H54 (cell line): ENCODE measurements around the gene SAMD14.

ENCODE experiments used
- DNase-seq: peaks from one replicate; pipeline ENCODE4 v3.0.0; 2011; ENCODE audit warnings: low spot score, mixed read lengths; ENCODE audit not compliant: insufficient read length
- FAIRE-seq: peaks from 3 replicates; lab custom pipeline; 2011; peaks lifted over from hg19 to GRCh38; lab: Jason Lieb, UNC
- POLR2A ChIP-seq: IDR thresholded peaks from 2 replicates; pipeline ENCODE4 v1.6.1; 2011; ENCODE audit warnings: low read depth, mild to moderate bottlenecking, low read length

The SAMD14 gene

GRCh38 chr17:50101346-50102163 is 28.4 kb downstream of the SAMD14 start:
- DNase-seq (no peak), FAIRE-seq (no peak)
- TF ChIP-seq POLR2A = no peak

DNA sequence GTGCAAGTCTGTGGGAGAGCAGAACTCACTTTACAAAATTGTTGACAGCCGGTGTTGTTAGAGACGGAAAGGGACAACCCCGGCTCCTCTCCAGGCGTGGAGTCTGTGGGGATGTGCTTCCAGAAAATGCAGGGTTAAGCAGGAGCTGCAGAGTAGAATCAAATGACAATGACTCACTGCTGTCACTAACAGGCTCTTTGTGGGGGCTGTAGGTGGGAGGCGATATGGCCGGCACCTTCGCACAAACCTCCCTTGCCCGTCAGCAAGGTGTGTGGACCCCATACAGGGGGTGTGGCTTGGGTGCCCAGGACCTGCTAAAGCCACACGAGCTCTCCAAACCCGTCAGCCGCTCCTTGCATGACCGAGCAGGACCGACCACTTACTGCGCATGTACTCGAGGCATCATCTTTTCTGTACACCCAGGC is 29.0 kb downstream of the SAMD14 start:
- FAIRE-seq (no peak), DNase-seq (no peak)
- no peak for TF ChIP-seq POLR2A

- DNase-seq (no peak), FAIRE-seq (no peak)
- no peak for TF ChIP-seq POLR2A
Measured at GRCh38 chr17:50100480-50100883, 29.5 kb downstream of the SAMD14 start.

GRCh38 chr17:50099003-50099402 is 31.0 kb downstream of the SAMD14 start:
- DNase-seq (no peak), FAIRE-seq (no peak)
- no peak for TF ChIP-seq POLR2A

DNA sequence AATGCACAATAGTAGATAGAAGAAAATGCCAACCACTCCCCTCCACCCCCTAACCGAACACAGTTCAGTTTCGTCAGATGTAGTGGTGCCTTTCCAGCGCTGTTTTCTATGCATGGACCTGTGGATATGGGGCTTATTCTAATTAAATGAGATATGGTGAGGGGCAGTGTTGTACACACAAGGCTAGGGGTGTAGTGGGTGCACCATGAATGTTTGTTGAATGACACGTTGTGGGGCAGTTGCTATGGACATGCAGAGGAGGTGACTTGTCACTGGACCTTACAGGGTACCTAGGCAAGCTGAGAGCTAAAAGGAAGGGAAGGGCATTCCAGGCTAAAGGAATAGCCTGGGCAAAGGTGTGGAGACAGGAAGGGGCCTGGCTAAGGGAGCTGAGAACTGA is 31.4 kb downstream of the SAMD14 start:
- no peak for FAIRE-seq
- DNase-seq = no peak
- no peak for TF ChIP-seq POLR2A

DNA sequence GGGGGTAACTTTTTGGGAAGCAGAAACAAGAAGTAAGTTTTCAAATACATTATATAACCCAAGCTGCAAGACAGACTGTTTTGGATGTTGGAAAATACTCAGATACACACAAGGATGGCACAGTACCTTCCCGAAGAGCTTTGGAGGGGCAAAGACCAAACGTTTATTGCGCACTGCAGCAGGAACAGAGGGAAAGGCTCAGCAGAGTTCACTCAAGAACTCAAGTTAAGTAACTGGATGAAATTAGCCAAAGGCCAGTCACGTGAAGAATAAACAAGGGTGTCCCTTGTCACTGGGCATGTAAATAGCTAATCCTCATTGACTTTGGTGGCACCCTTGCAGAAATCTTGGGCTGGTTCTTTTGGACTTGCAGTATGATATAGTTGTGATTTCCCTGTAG is 32.0 kb downstream of the SAMD14 start:
- no peak for TF ChIP-seq POLR2A
- FAIRE-seq = no peak

DNA sequence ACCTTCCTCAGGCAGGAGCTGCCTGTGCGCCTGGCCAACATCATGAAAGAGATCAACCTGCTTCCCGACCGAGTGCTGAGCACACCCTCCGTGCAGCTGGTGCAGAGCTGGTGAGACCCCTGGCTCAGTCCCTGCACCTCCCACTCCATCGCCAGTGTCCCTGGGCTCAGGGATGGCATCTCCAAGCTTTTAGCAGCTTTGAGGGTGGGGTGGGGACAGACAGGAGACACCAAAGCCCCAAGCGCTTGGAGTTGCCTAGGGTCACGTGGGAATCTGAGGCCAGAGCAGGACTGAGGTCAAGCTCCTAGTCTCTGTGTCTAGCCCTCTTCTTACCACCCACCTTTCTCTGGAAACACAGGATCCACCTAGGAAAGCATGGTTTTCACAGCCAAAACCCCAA is 32.5 kb downstream of the SAMD14 start:
- FAIRE-seq (no peak), DNase-seq (no peak)
- no peak for TF ChIP-seq POLR2A

More for the DNA sequence above, 32.0 kb downstream of the SAMD14 start:
- no peak for DNase-seq

DNA sequence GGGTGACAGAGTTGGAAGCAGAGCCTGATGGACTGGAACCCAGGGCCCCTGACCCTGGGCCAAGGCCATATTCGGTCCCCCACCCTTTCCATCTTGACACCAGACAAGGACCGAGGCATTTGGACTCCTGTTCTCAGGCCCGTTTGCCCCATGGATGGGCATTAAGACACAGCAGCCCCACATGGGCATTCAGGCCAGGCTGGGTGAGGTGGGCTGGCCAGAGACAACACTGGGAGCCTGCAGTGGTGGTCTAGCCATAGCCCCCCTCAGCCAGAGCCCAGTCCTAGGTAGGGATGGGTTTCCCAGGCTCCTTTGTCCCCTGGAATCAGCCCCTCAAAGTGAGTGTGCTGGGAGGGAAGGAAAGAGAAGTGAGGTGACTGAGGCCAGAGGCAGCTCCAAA is 33.2 kb downstream of the SAMD14 start:
- DNase-seq (no peak), FAIRE-seq (no peak)
- TF ChIP-seq POLR2A = no peak

GRCh38 chr17:50096092-50096491 is 33.9 kb downstream of the SAMD14 start:
- DNase-seq = no peak
- no peak for TF ChIP-seq POLR2A
- FAIRE-seq = no peak

DNA sequence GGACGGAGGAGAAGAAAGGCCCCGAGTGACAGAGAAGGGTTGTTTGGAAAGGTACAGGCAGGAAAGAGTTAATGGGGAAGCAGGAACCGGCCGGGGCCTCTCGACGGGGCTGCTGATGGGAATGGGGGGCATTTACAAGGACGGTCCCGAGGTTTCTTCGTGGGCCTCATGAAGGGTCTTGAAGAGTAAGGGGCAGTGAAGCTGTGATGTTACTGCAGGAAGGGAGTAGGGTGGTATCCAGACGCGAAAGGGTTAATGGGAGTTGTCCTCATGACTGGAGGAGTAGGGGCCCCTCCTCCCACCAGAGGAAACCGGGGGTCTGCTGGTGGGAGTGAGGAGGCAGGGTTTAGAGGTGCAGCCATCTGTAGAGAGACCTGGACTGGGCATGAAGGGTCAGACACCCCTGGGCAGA is 34.3 kb downstream of the SAMD14 start:
- DNase-seq = no peak

GRCh38 chr17:50094753-50095619 is 35.0 kb downstream of the SAMD14 start, which contains the start of gene PDK2:
TSS of gene PDK2 (plus strand) at chr17:50095351. CDS start at chr17:50095436, 85 bp downstream.
- FAIRE-seq = no peak
- peak; percentile 94 for DNase-seq
- peak; percentile 43; the same call in 1 of the 2 replicates for TF ChIP-seq POLR2A

More for the DNA sequence above, 34.3 kb downstream of the SAMD14 start:
- no peak for FAIRE-seq
- no peak for TF ChIP-seq POLR2A

DNA sequence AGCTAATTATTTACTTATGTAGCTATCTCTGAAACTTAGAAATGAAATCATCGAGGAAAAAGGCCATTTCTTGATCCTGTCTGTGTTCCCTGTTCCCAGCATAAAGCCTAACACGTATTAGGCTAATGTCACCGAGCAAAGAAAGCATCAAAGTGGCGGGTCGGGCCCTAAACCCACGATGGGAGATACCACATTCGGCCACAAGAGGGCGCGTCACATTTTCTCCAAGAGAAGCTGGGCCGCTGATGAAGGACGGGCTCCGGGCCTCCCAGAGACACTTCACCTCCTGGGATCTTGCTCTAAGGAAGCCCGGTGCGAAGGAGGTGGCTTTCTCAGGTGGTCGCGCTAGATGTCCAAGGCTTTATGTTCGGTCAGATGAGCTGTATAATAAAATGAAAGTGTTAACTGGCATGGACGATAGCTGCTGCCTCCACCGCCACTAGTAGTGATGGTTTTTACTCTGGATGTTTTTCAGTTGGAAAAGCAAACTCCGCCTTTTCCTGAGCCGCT is 35.7 kb downstream of the SAMD14 start:
- DNase-seq (no peak), FAIRE-seq (no peak)
- TF ChIP-seq POLR2A = no peak

DNA sequence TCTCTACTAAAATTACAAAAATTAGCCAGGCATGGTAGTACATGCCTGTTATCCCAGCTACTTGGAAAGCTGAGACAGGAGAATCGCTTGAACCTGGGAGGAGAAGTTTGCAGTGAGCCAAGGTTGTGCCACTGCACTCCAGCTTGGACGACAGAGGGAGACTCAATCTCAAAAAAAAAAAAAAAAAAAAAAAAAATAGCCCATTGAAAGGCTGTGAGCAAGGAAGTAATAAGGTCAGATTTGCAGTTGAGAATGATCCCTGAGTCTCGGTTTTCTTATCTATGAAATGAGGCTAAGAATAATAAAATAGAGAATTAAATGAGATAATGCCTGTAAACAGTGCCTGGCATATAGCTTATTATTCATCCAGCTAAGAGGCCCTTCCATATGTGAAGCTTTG is 36.2 kb downstream of the SAMD14 start:
- FAIRE-seq = no peak
- no peak for DNase-seq
- no peak for TF ChIP-seq POLR2A

- no peak for FAIRE-seq
- no peak for TF ChIP-seq POLR2A
- DNase-seq = no peak
Measured at GRCh38 chr17:50093246-50093645, 36.7 kb downstream of the SAMD14 start.
